GDM1 (cell line): Measurements from ENCODE around the gene MEGF8.
A peak's percentile ranks its signal among the peaks of the same experiment; 100 is the strongest.

Experiments used
- DNase-seq: peaks from one replicate; lab custom pipeline; 2025; lab: John Stamatoyannopoulos, UW

MEGF8 gene

DNA sequence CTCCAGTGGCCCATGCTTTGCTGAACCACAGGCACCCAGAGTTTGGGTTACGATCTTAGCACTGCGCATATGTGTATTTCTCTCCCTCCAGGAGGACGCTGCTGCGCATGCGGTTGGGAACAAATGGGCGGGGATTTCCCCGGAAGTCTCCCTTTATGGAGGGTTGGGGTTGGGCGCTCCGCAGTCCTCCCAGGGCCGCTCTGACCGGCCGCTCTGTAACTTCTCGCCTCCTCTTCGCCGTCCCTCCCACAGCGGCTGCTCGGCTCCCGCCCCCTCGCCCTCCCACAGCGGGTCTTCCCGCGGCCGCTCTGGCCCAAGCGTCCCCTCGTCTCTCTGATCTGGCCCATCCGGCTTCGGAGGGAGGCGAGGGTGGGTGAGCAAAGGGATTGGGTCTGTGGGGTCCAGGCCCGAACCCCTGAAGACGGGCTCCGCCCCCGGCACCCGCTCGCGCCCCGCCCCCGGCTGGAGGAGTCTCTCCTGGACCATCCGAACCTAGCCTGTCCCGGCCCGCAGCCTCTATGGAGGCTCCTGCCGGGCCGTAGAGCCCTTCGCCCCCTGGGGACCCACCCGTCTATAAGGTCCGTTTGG, at the start of gene MEGF8:
Gene MEGF8 (plus strand): TSS at position 328 of the 588 bp plus-strand sequence. CDS start 609 bp downstream, outside the sequence.
- peak; percentile 98 for DNase-seq

GRCh38 chr19:42276284-42276683, 49.2 kb upstream of the MEGF8 start:
- no peak for DNase-seq

DNA sequence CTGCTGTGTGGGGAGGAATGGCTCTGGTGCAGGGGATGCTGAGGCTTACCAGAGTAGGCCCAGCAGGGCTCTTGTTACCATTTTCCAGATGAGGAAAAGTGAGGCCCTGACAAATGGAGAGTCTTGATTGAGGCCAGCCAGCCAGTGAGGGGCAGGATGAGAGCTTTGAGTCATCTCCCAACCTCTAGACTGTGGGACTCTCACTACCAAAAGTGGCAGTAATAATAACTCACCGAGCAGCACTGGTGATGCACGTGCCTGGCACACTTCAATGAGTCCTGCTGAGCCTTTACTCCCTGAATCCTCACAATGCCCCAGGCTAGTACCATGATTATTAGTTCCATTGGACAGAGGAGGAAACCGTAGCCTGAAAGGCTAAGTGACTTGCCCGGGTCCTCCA, 48.6 kb upstream of the MEGF8 start:
- DNase-seq, result no peak

DNA sequence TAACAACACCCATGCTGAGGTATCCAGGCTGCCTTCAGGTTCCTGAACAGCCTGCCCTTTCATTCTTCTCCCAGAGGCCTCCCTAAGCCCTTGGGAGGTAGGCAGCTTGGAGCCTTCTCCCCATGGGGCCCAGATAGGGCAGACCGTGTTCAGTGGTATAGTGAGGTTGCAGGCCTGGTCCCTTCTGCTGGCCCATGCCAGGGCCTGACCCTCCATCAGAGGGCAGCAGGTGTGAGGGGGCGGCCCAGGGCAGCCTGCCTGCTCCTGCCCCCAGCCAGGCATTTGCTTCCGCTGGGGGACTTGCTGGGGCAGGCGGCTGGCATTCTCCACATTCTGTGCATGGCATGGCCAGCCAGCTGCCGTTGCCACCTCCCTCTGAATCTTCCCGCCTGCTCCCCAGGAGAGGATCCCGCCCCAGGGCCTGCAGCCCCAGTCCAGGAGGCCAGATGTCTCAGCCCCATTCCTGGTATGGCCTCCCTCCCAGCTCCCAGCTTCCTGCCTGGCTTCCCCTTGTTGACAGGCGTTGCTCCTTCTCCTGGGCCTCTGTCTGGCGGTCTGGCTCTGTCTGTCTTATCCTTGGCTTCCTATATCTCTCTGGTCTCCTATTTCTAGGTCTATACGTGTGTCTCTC, 47.5 kb upstream of the MEGF8 start:
- no peak for DNase-seq

GRCh38 chr19:42278452-42279154, 46.8 kb upstream of the MEGF8 start:
- no peak for DNase-seq

- no peak for DNase-seq
These were observed 46.1 kb upstream of the MEGF8 start for GRCh38 chr19:42279155-42279901.

GRCh38 chr19:42279902-42280814, 45.3 kb upstream of the MEGF8 start:
- peak; percentile 86 for DNase-seq

- no peak for DNase-seq
These were observed 44.7 kb upstream of the MEGF8 start for GRCh38 chr19:42280815-42281145.

DNA sequence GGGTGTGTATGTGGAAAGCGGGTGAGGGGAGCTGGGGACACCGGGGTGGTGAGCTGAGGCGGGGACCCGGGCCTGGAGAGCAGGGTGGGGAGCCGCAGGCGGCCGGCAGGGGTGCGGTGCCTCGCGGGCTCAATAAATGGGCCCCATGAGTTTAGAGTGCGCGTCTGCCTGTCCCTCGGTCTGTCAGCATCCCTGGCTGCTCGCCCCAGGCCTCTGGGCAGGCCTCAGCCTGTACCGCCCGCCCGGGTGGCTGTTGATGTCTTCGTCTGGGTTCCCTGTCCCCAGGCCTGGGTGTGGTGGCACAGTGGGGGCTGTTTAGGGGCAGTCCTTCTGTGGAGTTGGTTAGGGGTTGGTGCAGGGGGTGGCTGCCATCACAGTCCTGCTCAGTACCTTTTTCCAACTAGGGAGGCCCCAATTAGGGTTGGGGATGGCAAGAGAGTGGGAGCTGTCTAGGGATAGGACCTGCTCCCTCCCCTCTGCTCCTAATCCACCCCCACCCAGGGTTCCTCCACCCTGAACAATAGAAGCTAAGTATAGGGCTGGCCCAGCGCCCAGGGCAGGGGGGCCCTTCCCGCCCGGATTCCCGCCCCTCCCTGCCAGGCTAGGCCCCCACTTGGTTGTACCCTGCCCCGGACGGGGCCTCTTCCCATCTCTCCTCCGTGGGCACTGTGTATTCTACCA, 44.1 kb upstream of the MEGF8 start:
- no peak for DNase-seq

- DNase-seq, result peak; percentile 23
These were observed 43.3 kb upstream of the MEGF8 start for GRCh38 chr19:42281827-42282762.

GRCh38 chr19:42282819-42283187, 42.6 kb upstream of the MEGF8 start:
- DNase-seq, result no peak

DNA sequence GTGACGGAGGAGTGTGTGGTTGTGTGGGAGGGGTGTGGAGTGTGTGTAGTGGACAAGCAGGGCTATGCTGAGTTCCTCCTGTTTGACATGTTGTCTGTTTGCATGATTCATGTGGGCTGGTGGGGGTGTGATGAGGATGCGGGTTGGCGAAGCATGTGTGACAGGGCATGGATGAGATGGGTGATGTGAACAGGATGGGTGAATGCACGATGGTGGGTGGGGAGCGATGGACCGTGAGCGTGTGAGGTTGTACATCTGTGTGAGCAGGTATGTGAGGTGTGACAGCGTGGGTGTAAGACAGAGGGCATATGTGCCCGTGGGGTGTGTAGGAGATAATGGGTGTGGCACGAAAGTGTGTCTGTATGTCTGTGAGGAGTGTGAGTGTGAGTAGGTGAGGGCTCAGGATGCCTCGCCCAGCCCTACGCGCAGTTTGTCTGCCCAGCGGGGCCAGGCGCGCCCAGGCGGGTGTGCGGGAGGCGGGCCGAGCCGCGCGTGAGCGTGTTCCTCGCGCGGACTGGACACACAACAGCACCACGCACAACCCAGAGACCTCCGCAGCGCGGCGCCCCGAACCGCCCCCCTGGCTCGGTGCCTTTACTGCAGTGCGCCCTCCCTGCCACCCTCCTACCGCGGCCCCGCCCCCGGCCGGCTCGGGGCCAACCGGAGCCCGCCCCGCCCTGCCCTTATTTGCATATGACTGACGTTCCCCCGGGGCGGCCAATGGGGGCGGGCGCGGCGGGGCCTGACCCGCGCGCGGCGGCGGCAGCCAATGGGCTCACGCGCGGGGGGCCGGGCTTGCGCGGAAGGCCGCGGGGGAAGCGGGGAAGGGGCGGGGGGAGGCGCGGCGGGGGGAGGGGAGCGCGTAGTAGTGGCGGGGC, 42.0 kb upstream of the MEGF8 start:
- peak; percentile 93 for DNase-seq

- DNase-seq, result peak; percentile 82
These were observed 41.4 kb upstream of the MEGF8 start for GRCh38 chr19:42284066-42284501.

DNA sequence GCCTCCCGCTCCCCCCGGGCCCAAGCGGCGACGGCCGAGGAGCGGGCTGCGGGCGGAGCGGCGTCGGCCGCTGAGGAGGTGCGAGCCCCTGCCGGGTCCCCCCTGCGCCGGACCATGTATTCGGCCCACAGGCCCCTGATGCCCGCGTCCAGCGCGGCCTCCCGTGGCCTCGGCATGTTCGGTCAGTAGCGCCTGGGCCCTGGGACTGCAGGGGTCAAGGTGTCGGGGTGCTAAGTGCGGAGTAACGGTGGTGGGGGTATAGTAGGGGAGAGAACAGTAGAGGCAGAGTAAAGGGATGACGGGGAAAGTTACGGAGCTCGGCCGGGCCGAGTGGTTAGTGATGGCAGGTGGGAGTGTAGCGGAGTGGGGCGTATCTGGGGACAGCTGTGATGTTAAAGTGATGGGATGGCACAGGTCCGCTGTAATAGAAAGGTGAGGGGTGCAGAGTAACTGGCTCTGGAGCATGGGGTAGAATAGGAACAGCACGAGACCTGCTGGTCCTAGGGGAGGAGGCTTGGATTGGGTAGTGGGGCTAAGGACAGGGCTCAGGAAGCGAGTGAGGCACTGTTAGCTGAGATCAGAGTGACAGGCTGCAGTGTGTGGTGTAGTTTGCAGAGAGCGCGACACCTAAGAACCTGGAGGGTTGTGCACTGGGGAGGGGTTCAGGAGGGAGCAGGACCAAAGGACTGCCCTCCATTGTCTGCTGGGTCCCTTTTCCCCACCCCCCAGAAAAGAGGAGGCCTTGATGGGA, 40.7 kb upstream of the MEGF8 start:
- DNase-seq, result no peak

- DNase-seq, result peak; percentile 11
These were observed 39.9 kb upstream of the MEGF8 start for GRCh38 chr19:42285541-42285941.

- no peak for DNase-seq
These were observed 39.5 kb upstream of the MEGF8 start for GRCh38 chr19:42285988-42286348.

- no peak for DNase-seq
These were observed 39.0 kb upstream of the MEGF8 start for GRCh38 chr19:42286349-42287016.
